Measurements from ENCODE around the gene CACNA2D3.

DNA sequence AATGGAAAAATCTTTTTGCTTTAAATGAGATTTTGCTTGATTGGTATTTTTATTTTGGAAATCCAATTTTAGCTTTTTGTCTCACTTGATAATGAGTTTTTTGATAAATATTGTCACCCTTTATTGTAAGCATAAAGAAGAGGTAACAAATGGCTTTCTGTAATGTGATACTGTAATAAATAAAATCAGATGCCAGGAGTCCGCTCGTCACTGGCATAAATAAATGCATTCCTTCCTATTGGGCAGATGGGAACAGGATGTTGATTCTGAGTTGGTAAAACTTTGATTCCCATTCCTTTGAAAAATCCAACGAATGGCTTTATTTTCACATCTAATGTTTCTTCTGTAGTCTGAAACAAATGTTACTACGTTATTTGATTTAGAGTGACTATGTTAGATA, 59.9 kb downstream of the CACNA2D3 start:
- TF ChIP-seq EZH2phosphoT487 (IDR thresholded peaks at IDR 0.05; ENCODE audit: insufficient read depth, low read depth) (no peak), EZH2 (IDR thresholded peaks at IDR 0.05; ENCODE audit: insufficient read depth, poor library complexity, severe bottlenecking) (no peak)
